Natural killer cell (primary cell): ENCODE data around the gene PTPN9. TPM values are rescaled to one million over a fixed set of nuclear protein-coding genes. Genes with fewer than 3 reads are reported as not detected.
A peak's percentile ranks its signal among the peaks of the same experiment; 100 is the strongest.
"Not testable (repeated sequence)": the region's sequence is repeated elsewhere in the genome, so short reads cannot be mapped to it uniquely, and the experiment has no call there.

Experiments
- ATAC-seq, 3 donors: fragments of 150-1000 bp in 2 of 3; fragments of 200-7000 bp in 1 of 3; cut with Tn5 transposase; 1 replicate in 1 of 3; 2 replicates in 2 of 3; pipeline ENCODE4 v1.10.0; 2021; ENCODE audit warnings: mild to moderate bottlenecking in 2 of 3, moderate library complexity in 2 of 3
- DNase-seq, 2 donors: peaks; one replicate each; pipeline versions ENCODE4 v3.0.0 to v3.0.0-alpha.2; 2013 to 2021; ENCODE audit warnings: mixed read lengths in 1 of 2
- H3K27ac ChIP-seq: one replicate; pipeline ENCODE4 v1.5.1; 2013; ENCODE audit warnings: mild to moderate bottlenecking, low read length
- H3K27me3 ChIP-seq: one replicate; pipeline ENCODE4 v1.6.1; 2013; ENCODE audit warnings: low read length; ENCODE audit not compliant: control insufficient read depth, insufficient read depth
- H3K36me3 ChIP-seq: one replicate; pipeline ENCODE4 v1.6.1; 2013; ENCODE audit warnings: low read length; ENCODE audit not compliant: control insufficient read depth, insufficient read depth
- H3K4me1 ChIP-seq: one replicate; pipeline ENCODE4 v1.6.1; 2013; ENCODE audit warnings: low read length; ENCODE audit not compliant: control insufficient read depth, insufficient read depth
- H3K4me3 ChIP-seq: one replicate; pipeline ENCODE4 v1.5.1; 2013; ENCODE audit warnings: low read length
- H3K9me3 ChIP-seq: one replicate; pipeline ENCODE4 v1.6.1; 2013; ENCODE audit warnings: low read length; ENCODE audit not compliant: control insufficient read depth, insufficient read depth
- H3K27ac Mint-ChIP-seq, 2 donors: one replicate each; pipeline ENCODE4 v1.8.0; 2022; ENCODE audit warnings: mild to moderate bottlenecking in 2 of 2, mixed read lengths in 2 of 2, moderate library complexity in 1 of 2
- H3K27me3 Mint-ChIP-seq, 2 donors: one replicate each; pipeline ENCODE4 v1.8.0; 2022; ENCODE audit warnings: low read depth in 2 of 2, mixed read lengths in 2 of 2
- H3K36me3 Mint-ChIP-seq: one replicate; pipeline ENCODE4 v1.8.0; 2022; ENCODE audit warnings: mixed read lengths
- H3K4me1 Mint-ChIP-seq, 2 donors: one replicate each; pipeline ENCODE4 v1.8.0; 2022; ENCODE audit warnings: mixed read lengths in 2 of 2
- H3K4me3 Mint-ChIP-seq: one replicate; pipeline ENCODE4 v1.8.0; 2022; ENCODE audit warnings: mild to moderate bottlenecking, moderate library complexity, mixed read lengths
- H3K9me3 Mint-ChIP-seq, 2 donors: one replicate each; pipeline ENCODE4 v1.8.0; 2022; ENCODE audit warnings: mixed read lengths in 2 of 2
- WGBS: methylation state at CpG from one replicate; pipeline ENCODE4 v1.1.7; 2013; ENCODE audit warnings: missing lambda C conversion rate; ENCODE audit not compliant: insufficient coverage; 5-methylcytosine and 5-hydroxymethylcytosine counted together
- intact Hi-C: fragments of 100-400 bp; cut with micrococcal nuclease; formaldehyde crosslinking; loops from one replicate; pipeline ENCODE4 v1.14.2; 2022
- total RNA-seq, 4 donors: library from RNA; stranded (reverse); fragments of 120-200 nt in 1 of 4; gene quantifications; one replicate each; pipeline versions ENCODE4 v1.2.3 to v1.2.4, GENCODE V29; 2013 to 2022
- TF ChIP-seq, protein P1 (sequence below): fragments of 200-600 bp; IDR thresholded peaks from one replicate; pipeline ENCODE4 v1.8.0; 2022; ENCODE audit warnings: antibody characterized with exemption

PTPN9 gene
- total RNA-seq, 3 donors from 2014 or later (not counting 1 experiment from before 2014, with no cell fraction given), result 28.3 to 33.0 (median 28.9) TPM

DNA sequence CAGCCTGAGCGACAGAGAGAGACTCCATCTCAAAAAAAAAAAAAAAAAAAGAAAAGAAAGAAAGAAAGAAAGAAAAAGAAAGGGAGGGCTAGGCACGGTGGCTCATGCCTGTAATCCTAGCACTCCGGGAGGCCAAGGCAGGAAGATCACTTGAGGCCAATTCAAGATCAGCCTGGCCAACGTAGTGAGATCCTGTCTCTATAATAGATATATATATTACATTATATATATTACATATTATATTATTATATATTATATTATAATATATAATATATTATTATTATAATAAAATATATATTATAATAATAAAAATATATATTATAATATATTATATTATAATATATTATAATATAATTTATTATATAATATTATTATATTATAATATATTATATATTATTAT is 48.9 kb downstream of the PTPN9 start:
- Histone ChIP-seq H3K4me1 (no peaks in the 10 kb centered on the region), H3K4me3 (no peak overlapping the region), H3K9me3 (no peaks in the 10 kb centered on the region), H3K36me3 (peaks cover 9% of the 10 kb centered on the region), H3K27ac (no peak overlapping the region), H3K27me3 (no peaks in the 10 kb centered on the region)
- H3K9me3 Mint-ChIP-seq, result no peaks in the 10 kb centered on the region
- no peak overlapping the region for H3K4me3 Mint-ChIP-seq
- H3K27me3 Mint-ChIP-seq, result no peaks in the 10 kb centered on the region
- peaks cover 12 to 24% of the 10 kb centered on the region in 2 donors for H3K4me1 Mint-ChIP-seq
- ATAC-seq (no peak), DNase-seq (no peak)
- intact Hi-C loops, result no loop called here
- H3K36me3 Mint-ChIP-seq, result peaks cover 15% of the 10 kb centered on the region
- no peak overlapping the region for H3K27ac Mint-ChIP-seq
- WGBS, result 100% methylated on average over 1 of the region's 4 CpGs
- TF ChIP-seq, protein P1, sequence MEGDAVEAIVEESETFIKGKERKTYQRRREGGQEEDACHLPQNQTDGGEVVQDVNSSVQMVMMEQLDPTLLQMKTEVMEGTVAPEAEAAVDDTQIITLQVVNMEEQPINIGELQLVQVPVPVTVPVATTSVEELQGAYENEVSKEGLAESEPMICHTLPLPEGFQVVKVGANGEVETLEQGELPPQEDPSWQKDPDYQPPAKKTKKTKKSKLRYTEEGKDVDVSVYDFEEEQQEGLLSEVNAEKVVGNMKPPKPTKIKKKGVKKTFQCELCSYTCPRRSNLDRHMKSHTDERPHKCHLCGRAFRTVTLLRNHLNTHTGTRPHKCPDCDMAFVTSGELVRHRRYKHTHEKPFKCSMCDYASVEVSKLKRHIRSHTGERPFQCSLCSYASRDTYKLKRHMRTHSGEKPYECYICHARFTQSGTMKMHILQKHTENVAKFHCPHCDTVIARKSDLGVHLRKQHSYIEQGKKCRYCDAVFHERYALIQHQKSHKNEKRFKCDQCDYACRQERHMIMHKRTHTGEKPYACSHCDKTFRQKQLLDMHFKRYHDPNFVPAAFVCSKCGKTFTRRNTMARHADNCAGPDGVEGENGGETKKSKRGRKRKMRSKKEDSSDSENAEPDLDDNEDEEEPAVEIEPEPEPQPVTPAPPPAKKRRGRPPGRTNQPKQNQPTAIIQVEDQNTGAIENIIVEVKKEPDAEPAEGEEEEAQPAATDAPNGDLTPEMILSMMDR, result no peak

GRCh38 chr15:75525756-75526155 is 53.4 kb downstream of the PTPN9 start:
- H3K27ac ChIP-seq, H3K9me3 ChIP-seq, H3K9me3 Mint-ChIP-seq, H3K4me1 ChIP-seq, H3K27me3 Mint-ChIP-seq, H3K4me1 Mint-ChIP-seq, H3K4me3 ChIP-seq, H3K27ac Mint-ChIP-seq, H3K27me3 ChIP-seq, ATAC-seq, H3K4me3 Mint-ChIP-seq, intact Hi-C loops, DNase-seq: not testable (repeated sequence)
- peaks cover 30% of the 10 kb centered on the region for H3K36me3 Mint-ChIP-seq
- H3K36me3 ChIP-seq, result peaks cover 33% of the 10 kb centered on the region
- 92% methylated on average over 3 of the region's 3 CpGs for WGBS

DNA sequence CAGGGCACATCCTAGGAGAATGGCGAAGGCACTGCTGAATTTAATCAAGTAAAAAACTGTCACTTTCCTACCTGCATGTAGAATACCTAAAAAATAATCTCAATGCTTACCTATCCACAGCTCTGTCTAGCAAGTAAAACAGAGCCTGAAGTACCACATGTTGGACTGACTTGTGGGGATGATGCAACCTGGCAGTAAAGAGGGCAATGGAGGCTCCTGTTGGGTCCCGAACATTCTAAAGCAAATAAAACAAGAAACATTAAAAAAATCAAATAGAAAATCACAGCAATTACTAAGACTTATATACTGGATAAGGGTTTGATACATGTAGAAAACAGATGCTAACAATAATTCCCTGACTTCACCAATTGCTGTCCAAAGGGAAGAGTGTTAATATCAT is 56.1 kb downstream of the PTPN9 start:
- WGBS, result 80% methylated on average over 1 of the region's 2 CpGs
- Mint-ChIP-seq H3K27me3 (no peaks in the 10 kb centered on the region), H3K4me3 (no peak overlapping the region), H3K4me1 (peaks cover 0 to 7% of the 10 kb centered on the region in 2 donors), H3K9me3 (no peaks in the 10 kb centered on the region), H3K27ac (peak overlapping the region in 1 of 2 donors; percentile 23), H3K36me3 (peaks cover 35% of the 10 kb centered on the region)
- no peak for DNase-seq
- Histone ChIP-seq H3K4me1 (no peaks in the 10 kb centered on the region), H3K9me3 (no peaks in the 10 kb centered on the region), H3K27me3 (no peaks in the 10 kb centered on the region), H3K27ac (no peak overlapping the region), H3K4me3 (no peak overlapping the region), H3K36me3 (peaks cover 44% of the 10 kb centered on the region)
- intact Hi-C loops, result no loop called here
- ATAC-seq, result no peak
- TF ChIP-seq, protein P1, result no peak

DNA sequence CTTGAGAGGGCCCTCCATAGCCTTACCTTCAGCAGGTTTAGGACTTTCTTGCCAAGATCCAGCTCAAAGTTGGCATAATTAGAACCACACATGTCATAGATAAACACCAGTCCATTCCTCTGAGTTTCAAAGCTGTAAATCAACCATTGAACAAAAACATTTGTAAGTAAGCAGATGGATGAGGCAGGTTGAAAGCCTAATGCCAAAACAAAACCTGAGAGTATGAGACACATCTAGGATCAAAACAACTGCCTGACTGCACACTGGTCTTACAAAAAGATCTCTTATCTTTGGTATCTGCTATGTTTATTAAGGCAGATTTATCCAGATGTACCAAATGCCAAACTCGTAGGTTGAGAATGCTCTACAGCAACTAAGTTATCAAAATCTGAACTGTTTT is 61.9 kb downstream of the PTPN9 start:
- Histone ChIP-seq H3K4me1 (no peaks in the 10 kb centered on the region), H3K9me3 (no peaks in the 10 kb centered on the region), H3K4me3 (no peak overlapping the region), H3K27ac (no peak overlapping the region), H3K36me3 (peaks cover 35% of the 10 kb centered on the region), H3K27me3 (no peaks in the 10 kb centered on the region)
- H3K27ac Mint-ChIP-seq, result no peak overlapping the region
- WGBS, result 100% methylated on average over 1 of the region's 1 CpG
- ATAC-seq, result no peak
- no peaks in the 10 kb centered on the region for H3K4me1 Mint-ChIP-seq
- DNase-seq, result no peak
- TF ChIP-seq, protein P1, result no peak
- intact Hi-C loops, result no loop called here
- no peaks in the 10 kb centered on the region for H3K27me3 Mint-ChIP-seq
- H3K36me3 Mint-ChIP-seq, result peaks cover 22% of the 10 kb centered on the region
- no peak overlapping the region for H3K4me3 Mint-ChIP-seq
- H3K9me3 Mint-ChIP-seq, result no peaks in the 10 kb centered on the region
